NCI-H2107 treated with DMSO at 0.1 percent for 48 hours (cell line): ENCODE measurements around the gene CLDN11.
A peak's percentile ranks its signal among the peaks of the same experiment; 100 is the strongest.

ENCODE experiments used
- DNase-seq: peaks from one replicate; lab custom pipeline; 2025; ENCODE audit not compliant: unreplicated experiment; lab: John Stamatoyannopoulos, UW

CLDN11 gene

DNA sequence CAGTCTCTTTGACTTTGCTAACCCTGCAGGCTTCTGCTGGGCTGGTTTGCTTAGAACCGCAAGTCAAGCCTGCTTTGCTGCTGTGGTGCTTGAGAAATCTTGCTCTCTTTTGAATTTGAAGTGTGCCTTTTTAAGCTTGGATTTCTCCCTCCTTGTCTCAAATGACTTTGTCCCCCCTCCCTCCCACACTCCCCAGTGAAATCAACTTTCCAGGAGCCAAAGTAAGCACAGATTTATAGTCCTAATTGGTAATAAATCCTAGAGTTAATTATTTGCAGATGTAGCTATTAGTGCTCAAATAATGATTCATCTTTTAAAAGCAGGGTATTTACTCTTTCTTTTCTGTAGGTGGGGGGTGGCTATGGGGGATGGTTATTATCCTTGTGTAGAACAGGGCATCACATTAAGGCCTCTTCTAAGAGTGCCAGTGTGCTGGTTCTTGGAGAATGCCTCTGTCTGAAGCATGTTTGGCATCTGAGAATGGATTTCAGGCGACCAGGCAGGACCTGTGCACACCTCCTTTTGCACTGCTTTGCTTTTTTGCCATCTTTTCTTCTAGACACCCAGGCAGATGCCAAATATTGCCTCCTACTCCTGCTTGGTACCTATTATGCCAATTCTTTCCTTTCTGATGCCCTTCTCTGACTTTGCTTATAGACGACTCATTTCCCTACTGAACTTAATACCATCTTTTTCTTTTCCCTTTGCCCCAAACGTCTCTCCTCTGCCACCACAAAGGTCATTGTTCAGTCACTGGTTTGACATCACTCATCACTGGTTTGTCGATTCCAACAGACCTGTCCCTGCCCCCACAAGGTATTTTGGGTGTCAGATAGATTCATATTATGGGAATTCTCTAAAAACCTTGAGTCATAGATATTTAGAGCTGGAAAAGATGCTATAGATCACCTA, 50.7 kb downstream of the CLDN11 start:
- DNase-seq = peak; percentile 67

DNA sequence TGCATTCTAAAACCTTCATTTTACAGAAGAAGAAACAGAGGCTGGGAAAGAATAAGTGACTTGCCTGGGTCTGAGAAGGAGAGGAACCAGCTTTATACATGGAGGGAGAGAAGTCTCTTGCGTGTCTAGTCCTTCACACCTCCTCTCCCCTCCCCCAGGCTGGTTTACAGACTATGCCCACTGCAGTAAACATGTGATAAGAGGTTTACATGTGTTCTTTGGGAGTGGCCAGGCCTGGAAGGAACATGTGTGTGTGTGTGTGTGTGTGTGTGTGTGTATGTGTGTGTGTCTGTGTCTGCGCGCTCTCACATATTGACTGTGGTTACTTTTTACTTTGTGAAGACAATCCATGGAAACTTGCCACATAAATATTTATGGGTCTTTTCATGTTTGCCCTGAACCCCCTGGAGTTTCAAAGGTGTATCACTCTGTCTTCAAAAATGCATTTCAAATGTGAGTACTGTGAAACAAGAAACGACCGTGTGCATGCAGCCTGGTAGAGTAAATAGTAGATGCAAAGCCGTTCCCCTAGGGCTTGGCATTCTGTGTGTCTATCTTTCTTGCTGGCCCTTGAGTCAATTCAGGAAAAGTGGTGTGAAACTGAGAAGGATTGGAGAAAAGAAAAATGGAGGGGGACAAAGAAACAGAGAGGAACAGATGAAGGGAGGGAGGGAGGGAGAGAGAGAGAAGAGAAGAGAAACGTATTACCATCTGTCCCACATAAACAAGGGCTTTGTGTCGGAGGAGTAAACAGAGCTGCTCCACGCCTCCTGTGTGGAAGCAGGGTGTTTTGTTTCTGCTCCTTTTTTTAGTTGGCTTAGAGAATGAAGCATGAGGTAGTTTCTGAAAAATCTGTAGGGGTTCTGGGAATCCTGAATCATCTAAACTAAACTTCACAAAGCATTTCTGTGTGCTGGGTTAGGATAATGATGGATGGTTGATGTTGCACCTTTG, 51.7 kb downstream of the CLDN11 start:
- peak; percentile 99 for DNase-seq

DNA sequence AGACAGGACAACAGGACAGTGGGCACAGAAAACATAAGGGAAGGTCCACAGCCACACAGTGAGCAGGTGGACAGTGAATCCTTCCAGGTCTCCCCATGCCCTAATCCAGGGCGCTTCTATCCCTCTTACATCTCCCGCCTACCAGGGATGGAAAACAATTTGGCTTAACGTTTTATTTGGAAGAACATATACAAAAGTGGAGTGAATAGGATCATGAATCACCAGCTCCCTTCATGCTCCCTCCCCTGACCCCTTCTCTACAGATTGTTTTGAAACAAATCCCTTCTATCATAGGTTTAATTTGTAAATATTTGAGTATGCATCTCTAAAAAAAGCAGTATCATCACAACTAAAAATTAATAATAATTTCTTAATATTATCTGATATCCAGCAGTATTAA, 52.5 kb downstream of the CLDN11 start:
- peak; percentile 58 for DNase-seq

DNA sequence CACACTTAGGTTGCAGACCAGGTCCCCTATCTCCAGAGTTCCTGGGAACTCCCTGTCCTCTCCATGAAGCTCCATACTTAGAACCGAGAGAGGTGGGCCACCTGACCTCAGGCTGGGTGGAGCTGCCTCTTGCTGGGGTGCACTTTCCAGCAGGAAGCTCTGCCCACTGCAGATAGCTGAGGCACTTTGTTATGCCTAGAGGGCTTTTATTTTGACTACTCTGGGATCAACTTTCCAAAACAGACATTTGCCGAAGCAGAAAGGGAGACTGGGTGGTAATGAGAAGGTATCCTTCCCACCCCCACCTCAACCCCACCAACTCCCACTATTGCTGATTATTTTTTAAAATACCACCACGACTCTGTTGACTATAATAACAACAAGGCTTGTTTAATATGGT, 54.7 kb downstream of the CLDN11 start:
- DNase-seq = no peak

DNA sequence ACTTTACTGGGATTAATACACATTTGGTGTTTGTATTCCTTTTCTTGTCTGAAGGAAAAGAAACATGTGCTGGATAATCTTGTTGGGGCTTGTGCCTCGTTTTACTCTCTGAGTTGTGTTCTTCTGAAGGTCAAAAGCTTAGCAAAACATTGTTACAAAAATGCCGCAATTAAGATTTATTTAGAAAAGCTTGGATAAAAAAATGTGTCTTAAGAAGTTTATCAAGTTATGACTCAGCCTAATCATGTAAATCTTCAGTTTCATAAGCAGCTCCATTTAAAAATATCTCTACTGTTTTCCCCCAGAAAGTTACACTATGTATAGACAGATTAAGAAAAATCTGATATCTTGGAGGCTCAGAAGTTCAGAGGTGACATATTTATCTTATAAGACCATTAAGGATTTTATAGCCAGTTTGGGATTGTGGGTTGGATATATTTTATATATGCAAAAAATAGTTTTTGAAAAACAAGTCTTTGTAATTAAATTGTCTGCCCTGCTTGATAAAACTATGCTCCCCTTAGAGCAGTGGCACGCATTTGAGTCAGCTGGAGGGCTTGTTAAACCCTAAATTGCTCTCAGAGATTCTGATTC, 56.5 kb downstream of the CLDN11 start:
- DNase-seq = no peak

DNA sequence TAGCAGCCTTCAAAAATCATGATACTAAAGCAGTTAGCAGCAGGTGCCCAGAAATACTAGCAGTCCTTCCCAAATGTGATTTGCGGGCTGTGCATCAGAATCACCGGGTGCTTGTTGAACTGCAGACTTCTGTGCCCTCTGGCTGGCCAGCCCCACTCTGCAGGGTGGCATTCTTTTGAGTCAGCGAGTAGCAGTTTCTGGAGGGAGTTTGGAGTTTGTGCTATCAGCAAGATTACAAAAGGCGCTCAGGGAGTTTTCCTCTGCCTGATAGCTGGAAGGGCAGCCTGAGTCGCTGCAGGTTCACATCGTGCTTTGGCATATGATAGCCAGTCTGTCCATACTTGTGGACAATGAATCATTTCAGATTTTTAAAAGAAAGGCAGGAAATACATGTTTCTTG, 57.6 kb downstream of the CLDN11 start:
- no peak for DNase-seq

DNA sequence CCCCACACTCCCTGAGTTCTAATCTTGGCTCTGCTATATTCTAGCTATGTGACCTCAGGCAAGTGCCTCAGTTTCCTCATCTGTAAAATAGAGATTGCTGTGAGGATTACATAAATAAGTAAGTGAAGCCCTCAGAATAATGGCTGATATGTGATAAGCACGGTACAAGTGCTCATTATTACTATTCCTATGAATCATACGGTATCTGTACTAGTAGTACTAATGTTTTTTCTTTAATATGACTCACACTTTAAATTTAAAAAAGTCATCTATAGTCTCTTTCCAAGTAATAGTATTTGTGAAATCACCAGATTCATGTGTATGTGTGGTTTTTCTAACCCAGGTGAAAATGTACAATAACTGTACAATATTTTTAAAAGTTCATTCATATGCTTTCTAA, 58.7 kb downstream of the CLDN11 start:
- DNase-seq = no peak

DNA sequence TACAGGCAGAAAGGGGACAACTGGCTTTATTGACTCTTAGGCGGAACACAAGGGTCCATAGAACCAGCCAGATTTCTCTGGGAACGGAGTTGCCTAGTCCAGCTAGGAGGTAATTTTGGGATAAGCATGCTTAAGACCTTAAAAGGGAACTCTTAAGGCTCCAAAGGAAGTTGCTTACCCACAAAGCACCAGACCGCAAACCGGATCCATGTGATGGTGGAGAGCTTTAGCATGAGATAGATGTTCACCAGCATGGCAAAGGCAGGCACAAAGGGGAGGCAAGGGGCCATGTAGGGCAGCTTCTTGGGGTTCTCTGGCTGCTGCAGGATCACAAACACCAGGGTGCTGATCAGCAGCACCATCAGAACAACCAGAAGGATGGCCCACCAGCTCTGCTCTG, 61.4 kb downstream of the CLDN11 start:
- no peak for DNase-seq

DNA sequence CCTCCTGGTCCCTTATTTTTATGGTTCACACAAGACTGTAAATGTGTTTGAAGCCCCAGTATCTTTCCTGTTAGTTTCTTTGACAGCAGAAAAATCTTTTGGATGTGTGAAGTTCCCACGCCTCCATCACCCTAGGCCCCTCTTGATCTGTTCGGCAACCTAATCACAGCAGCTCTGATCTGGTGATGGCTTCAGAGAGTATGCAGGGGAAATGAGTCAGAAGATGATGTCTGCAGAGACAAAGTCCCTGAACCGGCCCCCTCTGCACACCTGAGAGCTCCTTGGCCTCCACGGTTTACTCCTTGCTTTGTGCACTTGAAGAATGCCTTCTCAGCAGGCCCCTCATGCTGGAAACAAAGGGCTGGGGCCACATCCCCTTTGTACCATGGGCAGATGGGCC, 63.5 kb downstream of the CLDN11 start:
- DNase-seq = no peak

DNA sequence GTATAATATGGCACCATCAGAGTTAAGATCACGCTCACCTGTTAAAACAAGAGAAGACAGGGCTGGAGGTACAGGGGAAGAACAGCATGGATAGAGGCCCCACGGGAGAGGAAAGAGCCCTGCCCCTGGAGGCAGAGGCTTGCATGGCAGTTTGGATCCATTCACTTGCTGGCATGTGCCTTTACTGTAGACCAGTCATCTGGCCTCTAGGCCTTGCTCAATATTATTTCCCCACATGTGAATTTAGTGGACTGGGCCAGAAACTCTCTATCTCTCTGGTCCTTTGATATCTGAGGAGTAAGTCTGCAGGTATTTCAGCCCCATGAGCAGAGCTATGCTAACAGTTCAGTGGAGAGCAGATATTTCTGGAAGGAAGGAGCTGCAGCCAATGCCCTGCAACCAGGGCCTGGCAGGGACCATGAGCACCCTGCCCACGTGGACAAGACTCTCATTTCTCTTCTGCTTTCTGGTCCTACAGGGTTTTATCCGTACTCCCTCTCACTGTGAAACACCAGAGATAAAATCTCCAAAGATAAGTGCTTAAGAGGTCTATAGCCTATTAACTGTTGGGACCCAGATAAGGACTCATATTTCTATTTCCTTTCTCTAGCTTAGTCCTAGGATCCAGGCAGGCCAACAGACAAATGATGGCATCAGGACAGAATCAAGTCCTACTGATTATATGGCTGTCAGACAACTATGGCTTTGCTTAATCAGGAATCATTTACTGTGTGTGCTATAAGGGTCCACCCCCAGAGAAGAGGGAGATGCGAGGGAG, 65.0 kb downstream of the CLDN11 start:
- DNase-seq = no peak
